T-helper 1 cell treated with Interleukin-12 subunit alpha and Interleukin-12 subunit beta and Interleukin-4 antibody, amounts not matched to agents 30 μg/mL and 1 μg/mL, for 36 hours (primary cell): ENCODE measurements around the gene LRGUK.
"Not testable (repeated sequence)": the region's sequence is repeated elsewhere in the genome, so short reads cannot be mapped to it uniquely, and the experiment has no call there.

ENCODE experiments used
- H3K27ac Mint-ChIP-seq: one replicate; pipeline ENCODE4 v1.8.0; 2021; ENCODE audit warnings: mild to moderate bottlenecking, mixed read lengths
- H3K27me3 Mint-ChIP-seq: one replicate; pipeline ENCODE4 v1.8.0; 2021; ENCODE audit warnings: low read depth, mixed read lengths
- H3K36me3 Mint-ChIP-seq: one replicate; pipeline ENCODE4 v1.8.0; 2021; ENCODE audit warnings: low read depth, mixed read lengths
- H3K4me1 Mint-ChIP-seq: one replicate; pipeline ENCODE4 v1.8.0; 2021; ENCODE audit warnings: low read depth, mixed read lengths
- H3K4me3 Mint-ChIP-seq: one replicate; pipeline ENCODE4 v1.8.0; 2021; ENCODE audit warnings: mild to moderate bottlenecking, moderate library complexity, mixed read lengths
- H3K9me3 Mint-ChIP-seq: one replicate; pipeline ENCODE4 v1.8.0; 2021; ENCODE audit warnings: mixed read lengths

LRGUK gene

GRCh38 chr7:134210976-134211663 lies 84.0 kb downstream of the LRGUK start:
- Mint-ChIP-seq H3K36me3 (no peaks in the 10 kb centered on the region), H3K9me3 (no peaks in the 10 kb centered on the region)

GRCh38 chr7:134211817-134212216 lies 84.7 kb downstream of the LRGUK start:
- H3K36me3 Mint-ChIP-seq = no peaks in the 10 kb centered on the region
- H3K4me1 Mint-ChIP-seq = no peaks in the 10 kb centered on the region
- peaks cover 14% of the 10 kb centered on the region for H3K27me3 Mint-ChIP-seq
- no peaks in the 10 kb centered on the region for H3K9me3 Mint-ChIP-seq
- no peak overlapping the region for H3K4me3 Mint-ChIP-seq
- H3K27ac Mint-ChIP-seq = no peak overlapping the region

More at GRCh38 chr7:134210976-134211663, 84.0 kb downstream of the LRGUK start:
- H3K27ac Mint-ChIP-seq = no peak overlapping the region
- H3K4me1 Mint-ChIP-seq = no peaks in the 10 kb centered on the region
- H3K27me3 Mint-ChIP-seq = peaks cover 14% of the 10 kb centered on the region
- no peak overlapping the region for H3K4me3 Mint-ChIP-seq

- no peaks in the 10 kb centered on the region for H3K4me1 Mint-ChIP-seq
- H3K4me3 Mint-ChIP-seq = no peak overlapping the region
- H3K9me3 Mint-ChIP-seq = no peaks in the 10 kb centered on the region
- no peaks in the 10 kb centered on the region for H3K36me3 Mint-ChIP-seq
- no peak overlapping the region for H3K27ac Mint-ChIP-seq
- H3K27me3 Mint-ChIP-seq = peaks cover 14% of the 10 kb centered on the region
Observed at GRCh38 chr7:134212576-134213546, 85.7 kb downstream of the LRGUK start.

- Mint-ChIP-seq H3K36me3 (no peaks in the 10 kb centered on the region), H3K9me3 (no peaks in the 10 kb centered on the region), H3K4me3 (no peak overlapping the region), H3K27ac (no peak overlapping the region), H3K4me1 (no peaks in the 10 kb centered on the region), H3K27me3 (peaks cover 12% of the 10 kb centered on the region)
Observed at GRCh38 chr7:134220236-134220635, 93.1 kb downstream of the LRGUK start.

GRCh38 chr7:134231296-134231695 lies 104.2 kb downstream of the LRGUK start:
- H3K36me3 Mint-ChIP-seq, H3K4me3 Mint-ChIP-seq, H3K27me3 Mint-ChIP-seq, H3K4me1 Mint-ChIP-seq, H3K27ac Mint-ChIP-seq, H3K9me3 Mint-ChIP-seq: not testable (repeated sequence)

GRCh38 chr7:134234216-134234615 lies 107.1 kb downstream of the LRGUK start:
- peaks cover 10% of the 10 kb centered on the region for H3K9me3 Mint-ChIP-seq
- no peak overlapping the region for H3K4me3 Mint-ChIP-seq
- H3K27me3 Mint-ChIP-seq = no peaks in the 10 kb centered on the region
- no peaks in the 10 kb centered on the region for H3K36me3 Mint-ChIP-seq
- H3K27ac Mint-ChIP-seq = no peak overlapping the region
- no peaks in the 10 kb centered on the region for H3K4me1 Mint-ChIP-seq

- no peak overlapping the region for H3K27ac Mint-ChIP-seq
- no peaks in the 10 kb centered on the region for H3K4me1 Mint-ChIP-seq
- peaks cover 5% of the 10 kb centered on the region for H3K27me3 Mint-ChIP-seq
- no peaks in the 10 kb centered on the region for H3K36me3 Mint-ChIP-seq
- H3K4me3 Mint-ChIP-seq = no peak overlapping the region
- peaks cover 4% of the 10 kb centered on the region for H3K9me3 Mint-ChIP-seq
Observed at GRCh38 chr7:134245253-134245652, 118.1 kb downstream of the LRGUK start.

GRCh38 chr7:134246347-134246746 lies 119.2 kb downstream of the LRGUK start:
- Mint-ChIP-seq H3K4me3 (no peak overlapping the region), H3K4me1 (no peaks in the 10 kb centered on the region), H3K9me3 (no peaks in the 10 kb centered on the region), H3K27me3 (peaks cover 5% of the 10 kb centered on the region), H3K36me3 (no peaks in the 10 kb centered on the region), H3K27ac (no peak overlapping the region)

- no peaks in the 10 kb centered on the region for H3K4me1 Mint-ChIP-seq
Observed at GRCh38 chr7:134246761-134247160, 119.6 kb downstream of the LRGUK start.

GRCh38 chr7:134248196-134248595 lies 121.1 kb downstream of the LRGUK start:
- Mint-ChIP-seq H3K4me1 (no peaks in the 10 kb centered on the region), H3K4me3 (no peak overlapping the region), H3K9me3 (no peaks in the 10 kb centered on the region), H3K36me3 (no peaks in the 10 kb centered on the region), H3K27ac (no peak overlapping the region), H3K27me3 (peaks cover 5% of the 10 kb centered on the region)

More at GRCh38 chr7:134246761-134247160, 119.6 kb downstream of the LRGUK start:
- H3K4me3 Mint-ChIP-seq = no peak overlapping the region
- no peak overlapping the region for H3K27ac Mint-ChIP-seq
- H3K9me3 Mint-ChIP-seq = no peaks in the 10 kb centered on the region
- peaks cover 5% of the 10 kb centered on the region for H3K27me3 Mint-ChIP-seq
- H3K36me3 Mint-ChIP-seq = no peaks in the 10 kb centered on the region

- H3K4me1 Mint-ChIP-seq = no peaks in the 10 kb centered on the region
- H3K27ac Mint-ChIP-seq = no peak overlapping the region
- no peaks in the 10 kb centered on the region for H3K9me3 Mint-ChIP-seq
- no peaks in the 10 kb centered on the region for H3K36me3 Mint-ChIP-seq
- H3K4me3 Mint-ChIP-seq = no peak overlapping the region
- H3K27me3 Mint-ChIP-seq = no peaks in the 10 kb centered on the region
Observed at GRCh38 chr7:134254311-134254710, 127.2 kb downstream of the LRGUK start.

GRCh38 chr7:134255814-134256213 lies 128.7 kb downstream of the LRGUK start:
- no peak overlapping the region for H3K27ac Mint-ChIP-seq
- H3K9me3 Mint-ChIP-seq = no peaks in the 10 kb centered on the region
- no peaks in the 10 kb centered on the region for H3K36me3 Mint-ChIP-seq
- no peaks in the 10 kb centered on the region for H3K27me3 Mint-ChIP-seq
- H3K4me3 Mint-ChIP-seq = no peak overlapping the region
- no peaks in the 10 kb centered on the region for H3K4me1 Mint-ChIP-seq

- H3K27ac Mint-ChIP-seq = no peak overlapping the region
- no peaks in the 10 kb centered on the region for H3K36me3 Mint-ChIP-seq
- H3K4me1 Mint-ChIP-seq = no peaks in the 10 kb centered on the region
- no peaks in the 10 kb centered on the region for H3K27me3 Mint-ChIP-seq
- peaks cover 9% of the 10 kb centered on the region for H3K9me3 Mint-ChIP-seq
- no peak overlapping the region for H3K4me3 Mint-ChIP-seq
Observed at GRCh38 chr7:134262322-134262721, 135.2 kb downstream of the LRGUK start.

GRCh38 chr7:134276951-134277350 lies 149.8 kb downstream of the LRGUK start:
- H3K27ac Mint-ChIP-seq = no peak overlapping the region
- no peak overlapping the region for H3K4me3 Mint-ChIP-seq
- H3K9me3 Mint-ChIP-seq = no peaks in the 10 kb centered on the region
- peaks cover 22% of the 10 kb centered on the region for H3K27me3 Mint-ChIP-seq
- no peaks in the 10 kb centered on the region for H3K4me1 Mint-ChIP-seq
- no peaks in the 10 kb centered on the region for H3K36me3 Mint-ChIP-seq
